Activated CD8-positive, alpha-beta memory T cell treated with anti-CD3 and anti-CD28 coated beads for 36 hours (primary cell): ENCODE data around the gene EPHX1. TPM values are rescaled to one million over a fixed set of nuclear protein-coding genes. Genes with fewer than 3 reads are reported as not detected.

Source experiments
- CTCF ChIA-PET: fragments of 350-600 bp; sonication (Branson Sonifier 250); formaldehyde crosslinking; loops from one replicate; lab custom pipeline; 2021; ENCODE audit warnings: antibody characterized with exemption; lab: Charles Lee
- POLR2A ChIA-PET: fragments of 350-600 bp; sonication (Branson Sonifier 250); formaldehyde crosslinking; loops from one replicate; lab custom pipeline; 2021; ENCODE audit warnings: antibody characterized with exemption; lab: Charles Lee
- total RNA-seq, 2 experiments: library from RNA; stranded (reverse); gene quantifications; one replicate each; pipeline ENCODE4 v1.2.3, GENCODE V29; 2021

The EPHX1 gene
- total RNA-seq, 2 experiments from 2014 or later, result 1.8 to 2.4 TPM

DNA sequence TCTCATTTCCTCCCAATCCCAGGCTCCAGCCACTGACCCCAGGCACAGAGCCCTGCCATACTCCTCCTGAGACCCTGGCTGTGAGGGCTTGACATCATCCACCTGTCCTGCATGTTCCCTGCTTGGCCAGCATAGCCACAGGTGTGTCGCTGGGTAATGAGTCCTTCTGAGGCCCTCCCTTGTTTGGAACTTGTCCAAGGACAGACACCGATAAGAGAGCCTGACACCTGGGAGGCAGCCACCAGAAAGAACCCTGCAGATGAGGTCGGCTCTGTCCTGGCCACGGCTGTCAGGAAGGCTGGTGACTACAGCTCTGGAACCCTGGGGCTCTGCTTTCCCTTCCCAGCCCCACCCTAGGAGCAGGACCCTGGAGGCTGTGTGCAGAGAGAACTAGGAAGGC is 37.7 kb downstream of the EPHX1 start:
- POLR2A ChIA-PET, result no interaction called here
- CTCF ChIA-PET, result no interaction called here

- CTCF ChIA-PET, result no interaction called here
- POLR2A ChIA-PET, result no interaction called here
Observed at GRCh38 chr1:225848030-225848955, 38.4 kb downstream of the EPHX1 start.

GRCh38 chr1:225849925-225850324 is 40.0 kb downstream of the EPHX1 start:
- ChIA-PET POLR2A (interaction anchor here (0.7 to 1.4 kb wide), 2 partner anchors 8 to 33 kb away, joined by 4 to 5 read pairs; no protein-coding TSS in a partner anchor), CTCF (interaction anchor here (0.9 kb wide), 1 partner anchor 61 kb away, joined by 3 read pairs; no protein-coding TSS in a partner anchor)

- CTCF ChIA-PET, result interaction anchor here (0.9 kb wide), 1 partner anchor 61 kb away, joined by 3 read pairs; no protein-coding TSS in a partner anchor
Observed at GRCh38 chr1:225850370-225850769, 40.4 kb downstream of the EPHX1 start.

GRCh38 chr1:225851805-225852204 is 41.9 kb downstream of the EPHX1 start:
- CTCF ChIA-PET, result interaction anchor here (1.1 kb wide), 1 partner anchor 9 kb away, joined by 3 read pairs; no protein-coding TSS in a partner anchor
- POLR2A ChIA-PET, result interaction anchor here (0.7 kb wide), 1 partner anchor 24 kb away, joined by 5 read pairs; no protein-coding TSS in a partner anchor

More at GRCh38 chr1:225850370-225850769, 40.4 kb downstream of the EPHX1 start:
- POLR2A ChIA-PET, result interaction anchor here (0.7 to 1.4 kb wide), 2 partner anchors 8 to 33 kb away, joined by 4 to 5 read pairs; no protein-coding TSS in a partner anchor

- POLR2A ChIA-PET, result no interaction called here
- CTCF ChIA-PET, result no interaction called here
Observed at GRCh38 chr1:225852413-225853124, 42.6 kb downstream of the EPHX1 start.

DNA sequence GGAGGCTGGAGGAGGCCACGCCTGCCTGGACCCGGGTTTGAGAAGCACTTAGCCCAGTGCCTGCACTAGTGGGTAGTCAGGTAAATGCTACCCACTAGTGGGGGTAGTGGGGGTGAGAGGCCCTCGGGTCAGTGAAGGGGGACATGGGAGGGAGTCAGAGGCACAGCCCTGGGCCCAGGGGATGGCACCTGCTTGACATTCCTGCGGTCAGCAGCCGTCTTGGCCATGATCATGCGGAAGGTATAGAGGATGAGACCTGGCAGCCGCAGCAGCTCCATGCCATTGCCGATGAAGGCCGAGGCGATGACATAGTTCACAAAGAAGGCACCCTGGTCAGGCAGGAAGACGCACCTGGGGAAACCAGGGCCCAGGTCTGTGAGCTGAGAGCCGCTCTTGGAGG is 43.5 kb downstream of the EPHX1 start:
- CTCF ChIA-PET, result no interaction called here
- POLR2A ChIA-PET, result no interaction called here

- ChIA-PET CTCF (interaction anchor here (0.8 to 1.6 kb wide), 3 partner anchors 49 to 381 kb away, joined by 3 to 6 read pairs (median 4); no protein-coding TSS in a partner anchor), POLR2A (no interaction called here)
Observed at GRCh38 chr1:225855503-225856300, 45.8 kb downstream of the EPHX1 start.

DNA sequence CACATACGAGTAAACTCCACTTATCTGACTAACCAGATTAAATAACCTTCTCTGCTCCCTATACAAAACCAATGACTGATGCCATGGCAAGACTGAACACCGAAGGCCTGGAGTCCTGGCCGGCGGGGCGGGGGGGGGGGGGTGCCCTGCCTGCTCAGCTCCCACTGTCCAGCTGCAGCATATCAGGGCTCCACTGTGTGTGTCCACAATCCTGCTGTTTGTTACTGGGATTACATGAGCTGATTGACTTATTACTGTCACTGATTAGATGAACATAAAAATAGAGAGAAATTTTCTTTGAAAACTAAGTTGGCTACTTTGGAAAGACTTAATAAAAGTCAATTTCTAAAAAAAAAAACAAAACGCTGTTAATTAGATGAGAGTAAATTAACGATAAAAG is 47.3 kb downstream of the EPHX1 start:
- POLR2A ChIA-PET, result interaction anchor here (1.6 kb wide), 1 partner anchor 7 kb away, joined by 5 read pairs; no protein-coding TSS in a partner anchor

DNA sequence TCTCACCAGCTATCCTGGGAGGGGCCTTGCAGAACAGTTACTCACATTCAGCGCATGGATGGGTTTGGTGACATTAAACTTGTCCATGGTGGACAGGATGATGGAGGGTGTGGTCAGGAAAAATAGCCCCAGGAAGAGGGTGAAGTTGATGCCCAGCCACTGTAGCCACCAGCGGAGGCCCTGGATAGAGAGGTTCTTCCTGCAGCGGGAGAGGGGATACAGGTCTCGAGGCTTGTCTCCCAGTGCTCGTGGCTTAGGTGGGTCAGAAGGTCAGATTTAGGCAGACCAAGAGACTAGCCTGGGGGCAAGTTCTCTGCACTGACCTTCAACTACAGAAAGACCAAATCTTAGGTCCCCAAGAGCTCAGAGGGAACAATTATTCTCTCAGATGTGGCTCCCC is 49.2 kb downstream of the EPHX1 start:
- POLR2A ChIA-PET, result interaction anchor here (0.6 kb wide), 1 partner anchor 79 kb away, joined by 3 read pairs; no protein-coding TSS in a partner anchor
- CTCF ChIA-PET, result no interaction called here

More for the DNA sequence above, 47.3 kb downstream of the EPHX1 start:
- CTCF ChIA-PET, result interaction anchor here (0.6 kb wide), 1 partner anchor 19 kb away, joined by 3 read pairs; no protein-coding TSS in a partner anchor

DNA sequence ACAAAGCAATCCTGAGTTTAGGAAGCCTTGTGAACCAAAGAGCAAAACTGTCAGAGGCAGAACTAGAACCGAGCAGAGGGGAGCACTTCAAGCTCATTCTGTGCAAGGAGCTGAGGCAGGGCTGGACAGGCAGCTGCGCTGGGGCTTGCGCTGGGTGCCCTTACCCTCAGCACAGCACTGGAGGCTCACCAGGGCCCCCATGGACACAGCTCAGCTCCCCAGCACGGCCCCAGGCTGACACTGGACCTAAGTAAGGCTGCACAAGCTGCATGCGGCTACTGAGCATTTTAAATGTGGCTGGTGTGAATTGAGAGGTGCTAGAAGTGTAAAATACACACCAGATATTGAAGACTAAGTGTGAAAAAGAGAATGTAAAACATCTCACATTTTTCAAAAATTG is 50.2 kb downstream of the EPHX1 start:
- ChIA-PET POLR2A (no interaction called here), CTCF (interaction anchor here (1.3 kb wide), 1 partner anchor 51 kb away, joined by 5 read pairs; no protein-coding TSS in a partner anchor)

DNA sequence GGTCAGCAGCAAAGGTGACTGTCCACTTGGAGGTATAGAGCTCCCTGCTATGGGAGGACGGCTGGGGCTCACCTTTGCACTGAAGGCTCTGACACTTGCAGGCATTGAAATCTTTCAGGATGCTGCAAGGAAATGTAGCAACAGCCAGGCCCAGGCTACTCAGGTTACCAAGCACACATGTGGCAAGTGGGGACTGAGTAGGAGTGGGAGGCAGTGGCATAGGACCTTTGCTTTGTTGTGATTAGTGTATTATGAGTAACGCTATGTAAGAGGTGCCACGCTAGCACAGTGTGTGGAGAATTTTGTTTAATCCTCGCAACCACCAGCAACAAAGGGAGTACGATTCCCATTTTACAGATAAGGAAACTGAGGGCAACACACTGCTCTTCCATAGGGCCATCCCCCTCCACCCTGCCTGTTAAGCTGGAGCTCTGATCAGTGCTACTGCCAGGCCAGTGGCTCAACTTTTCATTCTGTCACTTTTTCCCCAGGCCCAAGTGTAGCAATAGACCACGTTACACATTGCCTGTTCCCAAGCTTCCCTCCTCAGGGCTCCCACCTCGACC is 51.0 kb downstream of the EPHX1 start:
- CTCF ChIA-PET, result interaction anchor here (1.0 to 1.6 kb wide), 3 partner anchors 10 to 50 kb away, joined by 3 to 5 read pairs (median 5); no protein-coding TSS in a partner anchor
- POLR2A ChIA-PET, result interaction anchor here (0.6 kb wide), 1 partner anchor 389 kb away, joined by 3 read pairs; no protein-coding TSS in a partner anchor

DNA sequence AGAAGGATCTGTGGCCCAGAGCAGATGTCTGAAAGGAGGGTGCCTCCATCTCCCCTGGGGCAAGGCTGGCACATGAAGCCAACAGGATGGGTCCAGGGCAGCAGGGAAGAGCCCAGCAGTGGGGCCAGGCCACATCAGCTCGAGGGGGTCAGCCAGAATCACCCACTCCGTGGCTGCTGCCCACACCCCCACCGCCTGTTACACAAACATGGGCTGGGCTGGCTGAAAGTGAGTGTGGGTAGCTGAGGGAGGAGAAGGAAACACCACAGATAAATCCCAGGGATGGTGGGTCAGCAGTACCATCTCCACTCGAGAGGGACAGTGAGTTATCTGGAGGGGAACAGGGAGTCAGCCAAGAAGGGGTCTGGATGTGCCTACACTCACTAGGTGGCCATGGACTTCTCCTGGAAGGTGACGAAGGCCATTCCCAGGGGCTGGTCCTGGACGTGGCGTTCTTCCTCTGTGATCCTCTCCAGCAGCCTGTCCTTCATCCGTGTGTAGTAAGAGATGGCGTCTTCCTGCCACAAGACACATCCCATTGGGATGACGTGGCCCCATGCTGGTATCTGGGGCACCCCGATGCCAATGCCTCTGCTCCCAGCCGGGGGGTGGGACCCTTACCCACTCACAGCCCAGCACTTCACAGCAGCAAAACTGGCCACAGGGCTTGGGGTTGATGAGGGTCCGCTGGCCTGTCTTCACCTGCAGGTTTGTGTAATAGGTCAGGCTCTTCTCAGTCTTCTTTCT is 52.1 kb downstream of the EPHX1 start:
- CTCF ChIA-PET, result interaction anchor here (1.0 to 1.6 kb wide), 2 partner anchors 11 to 12 kb away, joined by 3 to 5 read pairs; no protein-coding TSS in a partner anchor
- POLR2A ChIA-PET, result no interaction called here

GRCh38 chr1:225862581-225862950 is 52.6 kb downstream of the EPHX1 start:
- POLR2A ChIA-PET, result no interaction called here
- CTCF ChIA-PET, result interaction anchor here (1.6 kb wide), 1 partner anchor 11 kb away, joined by 5 read pairs; no protein-coding TSS in a partner anchor

GRCh38 chr1:225863167-225863566 is 53.2 kb downstream of the EPHX1 start:
- CTCF ChIA-PET, result no interaction called here
- POLR2A ChIA-PET, result no interaction called here

- ChIA-PET CTCF (interaction anchor here (0.6 to 1.4 kb wide), 5 partner anchors 10 to 31 kb away, joined by 3 to 5 read pairs (median 3); partner anchors contain the start of gene TMEM63A), POLR2A (no interaction called here)
Observed at GRCh38 chr1:225865514-225865913, 55.6 kb downstream of the EPHX1 start.
